Omental fat pad (tissue), 4 donors: ENCODE data around the gene C1QTNF12. TPM values are rescaled to one million over a fixed set of nuclear protein-coding genes. Genes with fewer than 3 reads are reported as not detected.
"Not testable (repeated sequence)": the region's sequence is repeated elsewhere in the genome, so short reads cannot be mapped to it uniquely, and the experiment has no call there.

ENCODE experiments used
- ATAC-seq: fragments of 150-250 bp; one replicate; pipeline ENCODE4 v1.9.1; 2016; ENCODE audit warnings: mild to moderate bottlenecking, moderate library complexity; ENCODE audit not compliant: low FRiP score
- DNase-seq: peaks from one replicate; pipeline ENCODE4 v3.0.0-alpha.2; 2019; ENCODE audit warnings: low spot score
- small RNA-seq: library from RNA; depleted of rRNA; stranded (forward); fragments of <200 nt; gene quantifications from one replicate; pipeline ENCODE3, GENCODE V24; 2016
- total RNA-seq, 4 donors: library from RNA; depleted of rRNA; stranded (reverse); fragments of >200 nt; gene quantifications; one replicate each; pipeline ENCODE4 v1.1.0, GENCODE V29; 2016
- TF ChIP-seq, protein P1 (sequence below), 3 donors: fragments of 450-650 bp; IDR thresholded peaks; one replicate each; pipeline ENCODE4 v1.5.1; 2016 to 2017; ENCODE audit warnings: antibody characterized with exemption in 3 of 3, mild to moderate bottlenecking in 3 of 3, moderate library complexity in 2 of 3

The C1QTNF12 gene
- total RNA-seq, 4 donors from 2014 or later = 1.0 to 5.2 (median 1.8) TPM; not detected in 1

DNA sequence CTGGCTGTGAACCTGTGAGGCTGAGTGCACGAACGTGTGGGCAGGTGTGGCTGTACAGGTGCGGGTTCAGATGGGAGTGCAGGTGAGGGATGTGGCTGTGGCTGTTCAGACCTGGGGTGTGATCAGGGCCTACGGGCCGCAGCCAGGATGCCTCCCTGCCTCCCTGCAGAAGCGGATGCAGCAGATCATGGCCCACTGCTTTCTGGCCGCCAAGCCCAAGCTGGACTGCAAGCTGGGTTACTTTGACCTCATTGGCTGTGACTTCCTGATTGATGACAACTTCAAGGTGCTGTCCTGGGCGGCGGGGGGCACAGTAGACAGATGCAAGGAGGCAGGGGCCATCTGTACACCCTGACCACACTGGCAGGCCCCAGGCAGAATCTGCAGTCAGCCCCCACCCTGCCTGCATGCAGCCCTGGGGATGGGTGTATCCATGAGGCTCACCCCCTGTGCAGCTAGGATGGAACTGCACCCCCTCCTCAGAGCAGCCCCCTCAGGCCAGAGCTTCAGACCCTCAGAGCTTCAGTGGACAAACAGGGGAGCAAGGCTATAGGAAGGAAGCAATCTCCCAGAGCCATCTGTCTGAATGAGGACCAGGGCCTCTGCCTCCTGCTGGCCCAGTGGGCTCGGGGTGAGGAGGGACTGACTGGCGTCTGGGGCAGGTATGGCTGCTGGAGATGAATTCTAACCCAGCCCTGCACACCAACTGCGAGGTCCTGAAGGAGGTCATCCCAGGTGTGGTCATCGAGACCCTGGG is 49.9 kb downstream of the C1QTNF12 start:
- ATAC-seq (no peak), DNase-seq (no peak)
- TF ChIP-seq, protein P1, sequence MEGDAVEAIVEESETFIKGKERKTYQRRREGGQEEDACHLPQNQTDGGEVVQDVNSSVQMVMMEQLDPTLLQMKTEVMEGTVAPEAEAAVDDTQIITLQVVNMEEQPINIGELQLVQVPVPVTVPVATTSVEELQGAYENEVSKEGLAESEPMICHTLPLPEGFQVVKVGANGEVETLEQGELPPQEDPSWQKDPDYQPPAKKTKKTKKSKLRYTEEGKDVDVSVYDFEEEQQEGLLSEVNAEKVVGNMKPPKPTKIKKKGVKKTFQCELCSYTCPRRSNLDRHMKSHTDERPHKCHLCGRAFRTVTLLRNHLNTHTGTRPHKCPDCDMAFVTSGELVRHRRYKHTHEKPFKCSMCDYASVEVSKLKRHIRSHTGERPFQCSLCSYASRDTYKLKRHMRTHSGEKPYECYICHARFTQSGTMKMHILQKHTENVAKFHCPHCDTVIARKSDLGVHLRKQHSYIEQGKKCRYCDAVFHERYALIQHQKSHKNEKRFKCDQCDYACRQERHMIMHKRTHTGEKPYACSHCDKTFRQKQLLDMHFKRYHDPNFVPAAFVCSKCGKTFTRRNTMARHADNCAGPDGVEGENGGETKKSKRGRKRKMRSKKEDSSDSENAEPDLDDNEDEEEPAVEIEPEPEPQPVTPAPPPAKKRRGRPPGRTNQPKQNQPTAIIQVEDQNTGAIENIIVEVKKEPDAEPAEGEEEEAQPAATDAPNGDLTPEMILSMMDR (IDR thresholded peaks at IDR 0.05) = no peak

DNA sequence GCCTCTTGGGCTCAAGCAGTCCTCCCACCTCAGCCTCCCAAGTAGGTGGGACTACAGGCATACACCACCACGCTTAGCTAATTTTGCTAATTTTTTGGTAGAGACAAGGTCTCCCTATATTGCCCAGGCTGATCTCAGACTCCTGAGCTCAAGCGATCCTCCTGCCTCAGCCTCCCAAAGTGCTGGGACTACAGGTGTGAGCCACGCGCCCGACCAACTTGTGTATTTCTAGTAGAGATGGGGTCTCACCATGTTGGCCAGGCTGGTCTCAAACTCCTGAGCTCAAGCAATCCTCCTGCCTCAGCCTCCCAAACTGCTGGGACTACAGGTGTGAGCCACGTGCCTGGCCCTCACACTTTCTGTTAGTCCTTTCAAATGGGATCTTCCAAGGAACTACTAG is 50.8 kb downstream of the C1QTNF12 start:
- not testable (repeated sequence) for ATAC-seq, DNase-seq

DNA sequence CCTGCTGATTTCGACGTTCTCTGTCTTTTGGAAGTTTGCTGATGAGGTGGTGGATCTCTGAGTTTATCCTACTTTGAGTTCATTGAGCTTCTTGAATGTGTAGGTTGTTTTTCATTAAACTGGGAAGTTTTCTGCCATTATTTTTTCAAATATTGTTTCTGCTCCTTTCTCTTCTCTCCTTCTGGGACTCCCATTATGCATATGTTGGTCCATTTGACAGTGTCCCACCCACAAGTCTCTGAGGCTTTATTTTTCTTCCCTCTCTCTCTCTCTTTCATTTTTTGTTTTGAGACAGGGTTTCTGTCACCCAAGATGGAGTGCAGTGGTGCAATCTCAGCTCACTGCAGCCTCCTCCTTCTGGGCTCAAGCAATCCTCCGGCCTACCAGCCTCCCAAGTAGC is 51.8 kb downstream of the C1QTNF12 start:
- no peak for DNase-seq

More for the DNA sequence above, 51.8 kb downstream of the C1QTNF12 start:
- TF ChIP-seq, protein P1 (IDR thresholded peaks at IDR 0.05) = no peak
- ATAC-seq = no peak

Small RNAs within 50 kb of the gene (small RNA-seq; reads per million reads assigned to genes)
- not detected for gene MIR6726

Other genes with a start within 250 kb of the C1QTNF12 start
- 10 to 100 TPM; 17.8 to 30.0 (median 22.6) TPM for gene HES4, start 246.6 kb downstream of the C1QTNF12 start, total RNA-seq
- 10 to 100 TPM; 27.7 to 84.3 (median 32.6) TPM for gene ISG15, start 233.2 kb downstream of the C1QTNF12 start, total RNA-seq
- gene AGRN, start 226.6 kb downstream of the C1QTNF12 start, total RNA-seq = 10 to 100 TPM; 17.2 to 42.3 (median 22.6) TPM
- gene RNF223, start 172.4 kb downstream of the C1QTNF12 start, total RNA-seq = not detected
- 10 to 100 TPM in 2 of 4 donors, 1 to 10 TPM in 2; 5.6 to 12.0 (median 9.5) TPM for gene C1orf159, start 130.6 kb downstream of the C1QTNF12 start, total RNA-seq
- gene TTLL10, start 72.8 kb downstream of the C1QTNF12 start, total RNA-seq = 1 to 10 TPM in 1 of 4 donors, under 1 TPM in 2, not detected in 1; 0.48 to 1.0 (median 0.95) TPM
- 1 to 10 TPM in 2 of 4 donors, under 1 TPM in 1, not detected in 1; 0.44 to 2.8 (median 1.7) TPM for gene TNFRSF18, start 40.1 kb downstream of the C1QTNF12 start, total RNA-seq
- 10 to 100 TPM in 1 of 4 donors, 1 to 10 TPM in 3; 2.4 to 10.7 (median 5.9) TPM for gene TNFRSF4, start 32.6 kb downstream of the C1QTNF12 start, total RNA-seq
- 100 to 1,000 TPM in 2 of 4 donors, 10 to 100 TPM in 2; 78.3 to 122 (median 98.8) TPM for gene SDF4, start 14.7 kb downstream of the C1QTNF12 start, total RNA-seq
- gene B3GALT6, start 14.5 kb downstream of the C1QTNF12 start, total RNA-seq = 10 to 100 TPM; 14.6 to 27.1 (median 22.1) TPM
- 10 to 100 TPM; 30.4 to 50.3 (median 42.9) TPM for gene UBE2J2, start 27.1 kb upstream of the C1QTNF12 start, total RNA-seq
- 1 to 10 TPM in 3 of 4 donors, under 1 TPM in 1; 0.96 to 4.9 (median 2.7) TPM for gene SCNN1D, start 33.7 kb upstream of the C1QTNF12 start, total RNA-seq
- gene ACAP3, start 61.2 kb upstream of the C1QTNF12 start, total RNA-seq = 10 to 100 TPM; 19.2 to 41.8 (median 38.1) TPM
- gene PUSL1, start 61.9 kb upstream of the C1QTNF12 start, total RNA-seq = 10 to 100 TPM; 15.7 to 26.0 (median 17.5) TPM
- gene INTS11, start 77.9 kb upstream of the C1QTNF12 start, total RNA-seq = 100 to 1,000 TPM in 1 of 4 donors, 10 to 100 TPM in 3; 71.9 to 103 (median 86.2) TPM
- 10 to 100 TPM in 2 of 4 donors, 1 to 10 TPM in 2; 8.5 to 18.6 (median 11.5) TPM for gene CPTP, start 78.1 kb upstream of the C1QTNF12 start, total RNA-seq
- gene TAS1R3, start 84.6 kb upstream of the C1QTNF12 start, total RNA-seq = under 1 TPM; 0.12 to 0.32 (median 0.16) TPM
- gene DVL1, start 102.7 kb upstream of the C1QTNF12 start, total RNA-seq = 10 to 100 TPM; 56.6 to 65.0 (median 61.8) TPM
- 100 to 1,000 TPM in 1 of 4 donors, 10 to 100 TPM in 3; 78.2 to 147 (median 83.3) TPM for gene MXRA8, start 111.8 kb upstream of the C1QTNF12 start, total RNA-seq
- gene AURKAIP1, start 128.5 kb upstream of the C1QTNF12 start, total RNA-seq = 100 to 1,000 TPM in 3 of 4 donors, 10 to 100 TPM in 1; 96.3 to 115 (median 105) TPM
- 100 to 1,000 TPM; 142 to 273 (median 204) TPM for gene CCNL2, start 152.6 kb upstream of the C1QTNF12 start, total RNA-seq
- 100 to 1,000 TPM; 106 to 170 (median 136) TPM for gene MRPL20, start 160.6 kb upstream of the C1QTNF12 start, total RNA-seq
- 1 to 10 TPM; 2.6 to 7.3 (median 3.8) TPM for gene ANKRD65, start 174.6 kb upstream of the C1QTNF12 start, total RNA-seq
- gene VWA1, start 189.0 kb upstream of the C1QTNF12 start, total RNA-seq = 10 to 100 TPM in 3 of 4 donors, 1 to 10 TPM in 1; 6.8 to 21.1 (median 13.8) TPM
- 1 to 10 TPM in 2 of 4 donors, under 1 TPM in 1, not detected in 1; 0.69 to 3.5 (median 2.4) TPM for gene ATAD3C, start 203.0 kb upstream of the C1QTNF12 start, total RNA-seq
- 10 to 100 TPM; 11.0 to 91.6 (median 16.5) TPM for gene ATAD3B, start 225.0 kb upstream of the C1QTNF12 start, total RNA-seq